ENCODE data around the gene COLEC12.

Gene COLEC12

GRCh38 chr18:421247-422155 lies 79.0 kb downstream of the COLEC12 start:
- no peak for DNase-seq (ENCODE audit: low read depth)
- no peak overlapping the region for H3K4me3 ChIP-seq (ENCODE audit: low read depth, low read length)
- TF ChIP-seq POLR2A (IDR thresholded peaks at IDR 0.05; ENCODE audit: extremely low read depth, insufficient read length) (no peak), MYC (IDR thresholded peaks at IDR 0.05; ENCODE audit: low read depth, low read length) (no peak), CTCF (IDR thresholded peaks at IDR 0.05; ENCODE audit: low read depth, low read length) (no peak)
- TF ChIP-seq, protein P1, sequence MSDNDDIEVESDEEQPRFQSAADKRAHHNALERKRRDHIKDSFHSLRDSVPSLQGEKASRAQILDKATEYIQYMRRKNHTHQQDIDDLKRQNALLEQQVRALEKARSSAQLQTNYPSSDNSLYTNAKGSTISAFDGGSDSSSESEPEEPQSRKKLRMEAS (IDR thresholded peaks at IDR 0.05; ENCODE audit: low read depth, low read length): no peak

GRCh38 chr18:420661-421246 lies 79.7 kb downstream of the COLEC12 start:
- no peak for DNase-seq (ENCODE audit: low read depth)
- H3K4me3 ChIP-seq (ENCODE audit: low read depth, low read length): no peak overlapping the region
- TF ChIP-seq POLR2A (IDR thresholded peaks at IDR 0.05; ENCODE audit: extremely low read depth, insufficient read length) (no peak), CTCF (IDR thresholded peaks at IDR 0.05; ENCODE audit: low read depth, low read length) (no peak), MYC (IDR thresholded peaks at IDR 0.05; ENCODE audit: low read depth, low read length) (no peak)
- TF ChIP-seq, protein P1 (IDR thresholded peaks at IDR 0.05; ENCODE audit: low read depth, low read length): no peak

DNA sequence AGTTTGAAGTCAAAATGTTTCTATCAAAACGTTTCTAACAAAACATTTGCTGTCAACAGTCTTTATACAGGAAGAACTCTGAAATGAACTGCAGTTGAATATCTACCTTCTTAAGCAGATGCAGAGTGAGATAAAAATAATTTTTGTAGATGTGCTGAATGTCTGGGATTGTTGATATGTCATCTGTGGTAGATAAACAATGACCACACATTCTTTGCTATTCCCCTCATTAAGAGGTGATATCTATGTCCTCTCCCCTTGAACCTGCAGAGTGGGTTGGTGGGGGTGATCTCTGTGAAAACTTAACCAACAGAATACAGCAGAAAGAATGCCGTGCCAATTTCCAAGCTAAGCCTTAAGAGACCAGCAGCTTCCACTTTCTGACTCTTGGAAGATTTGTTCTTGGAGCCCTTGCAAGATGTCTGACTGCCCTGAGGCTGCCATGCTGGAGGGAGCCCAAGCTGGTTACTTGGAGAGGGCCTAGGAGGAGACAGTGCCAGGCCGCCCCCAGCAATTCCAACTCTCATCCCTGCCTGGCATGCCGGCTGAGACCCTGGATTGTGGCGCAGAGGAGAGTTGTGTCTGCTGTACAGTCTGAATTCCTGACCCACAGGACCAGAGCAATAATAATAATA lies 80.8 kb downstream of the COLEC12 start:
- DNase-seq (ENCODE audit: low read depth): no peak
- H3K4me3 ChIP-seq (ENCODE audit: low read depth, low read length): no peak overlapping the region
- no peak for TF ChIP-seq POLR2A (IDR thresholded peaks at IDR 0.05; ENCODE audit: extremely low read depth, insufficient read length)
- TF ChIP-seq, protein P1 (IDR thresholded peaks at IDR 0.05; ENCODE audit: low read depth, low read length): no peak
- TF ChIP-seq CTCF (IDR thresholded peaks at IDR 0.05; ENCODE audit: low read depth, low read length): no peak
- no peak for TF ChIP-seq MYC (IDR thresholded peaks at IDR 0.05; ENCODE audit: low read depth, low read length)

DNA sequence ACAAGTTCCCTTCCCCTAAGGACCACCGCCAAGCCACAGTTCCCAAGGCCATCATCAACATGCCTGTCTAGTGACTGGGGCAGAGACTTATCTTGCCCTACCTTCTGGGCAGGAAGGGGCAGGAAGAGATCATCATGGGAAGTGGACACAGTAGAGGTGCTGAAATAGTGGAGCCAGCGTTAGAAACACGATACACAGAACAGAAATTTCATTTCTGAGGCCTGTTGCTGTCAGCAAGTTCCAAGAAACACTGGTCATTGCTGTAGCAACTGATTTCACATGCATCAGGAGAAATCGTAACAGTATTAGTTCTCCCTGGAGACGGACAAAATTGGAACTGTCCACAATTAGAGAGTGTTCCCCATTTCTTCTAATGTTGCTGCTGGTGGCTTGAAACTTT lies 83.0 kb downstream of the COLEC12 start:
- DNase-seq (ENCODE audit: low read depth): no peak
- no peak overlapping the region for H3K4me3 ChIP-seq (ENCODE audit: low read depth, low read length)
- TF ChIP-seq MYC (IDR thresholded peaks at IDR 0.05; ENCODE audit: low read depth, low read length): no peak
- no peak for TF ChIP-seq CTCF (IDR thresholded peaks at IDR 0.05; ENCODE audit: low read depth, low read length)
- TF ChIP-seq POLR2A (IDR thresholded peaks at IDR 0.05; ENCODE audit: extremely low read depth, insufficient read length): no peak
- TF ChIP-seq, protein P1 (IDR thresholded peaks at IDR 0.05; ENCODE audit: low read depth, low read length): no peak

DNA sequence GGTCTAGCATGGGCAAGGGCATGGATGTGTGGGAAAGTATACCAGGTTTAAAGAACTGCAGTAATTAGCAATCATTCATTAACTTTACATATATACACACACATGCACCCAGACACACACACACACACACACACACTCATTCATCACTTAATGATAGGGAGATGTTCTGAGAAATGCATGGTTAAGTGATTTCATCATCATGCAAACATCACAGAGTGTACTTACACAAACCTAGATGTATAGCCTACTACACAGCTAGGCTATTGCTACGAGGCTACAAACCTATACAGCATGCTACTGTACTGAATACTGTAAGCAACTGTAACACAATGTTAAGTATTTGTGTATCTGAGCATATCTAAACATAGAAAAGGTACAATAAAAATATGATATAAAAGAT lies 83.6 kb downstream of the COLEC12 start:
- no peak overlapping the region for H3K4me3 ChIP-seq (ENCODE audit: low read depth, low read length)
- DNase-seq (ENCODE audit: low read depth): no peak
- TF ChIP-seq POLR2A (IDR thresholded peaks at IDR 0.05; ENCODE audit: extremely low read depth, insufficient read length): no peak
- TF ChIP-seq, protein P1 (IDR thresholded peaks at IDR 0.05; ENCODE audit: low read depth, low read length): no peak
- no peak for TF ChIP-seq MYC (IDR thresholded peaks at IDR 0.05; ENCODE audit: low read depth, low read length)
- no peak for TF ChIP-seq CTCF (IDR thresholded peaks at IDR 0.05; ENCODE audit: low read depth, low read length)
